HepG2 (cell line): ENCODE measurements around the gene ITPR1.

Source experiments
- CEBPB ChIP-seq: IDR thresholded peaks from 2 replicates; pipeline ENCODE4 v1.6.1; 2011; ENCODE audit warnings: low read depth, low read length, improper control_type of control experiment, borderline replicate concordance
- E2F1 ChIP-seq: sonication (generic); formaldehyde crosslinking; IDR thresholded peaks from 2 replicates; pipeline ENCODE4 v1.5.0; 2020; ENCODE audit warnings: missing genetic modification reagents
- FOXM1 ChIP-seq: sonication (generic); formaldehyde crosslinking; IDR thresholded peaks from 2 replicates; pipeline ENCODE4 v1.5.0; 2020; ENCODE audit warnings: missing genetic modification reagents
- JUND ChIP-seq: sonication (generic); formaldehyde crosslinking; IDR thresholded peaks from 2 replicates; pipeline ENCODE4 v1.8.0; 2022; ENCODE audit warnings: mild to moderate bottlenecking, missing genetic modification reagents
- NR2F1 ChIP-seq, 2 experiments: fragments of 450-650 bp in 1 of 2; formaldehyde crosslinking in 1 of 2; IDR thresholded peaks; 2 replicates each; pipeline versions ENCODE4 v1.5.0 to v1.6.1; 2016 to 2020; ENCODE audit warnings: mild to moderate bottlenecking in 1 of 2, missing compliant biosample characterization in 1 of 2, missing genetic modification reagents in 1 of 2, moderate library complexity in 1 of 2
- POLR2A ChIP-seq, 2 experiments: IDR thresholded peaks; 2 replicates each; pipeline ENCODE4 v1.6.1; 2011; ENCODE audit warnings: low read depth in 2 of 2, low read length in 2 of 2, mild to moderate bottlenecking in 1 of 2, moderate library complexity in 1 of 2; ENCODE audit not compliant: insufficient read depth in 1 of 2
- SETDB1 ChIP-seq: sonication (generic); formaldehyde crosslinking; IDR thresholded peaks from 2 replicates; pipeline ENCODE4 v1.5.1; 2020; ENCODE audit warnings: missing genetic modification reagents, mild to moderate bottlenecking, borderline replicate concordance
- SRSF9 ChIP-seq: fragments of 200-400 bp; formaldehyde crosslinking; IDR thresholded peaks from 2 replicates; pipeline ENCODE4 v1.6.1; 2018; ENCODE audit warnings: borderline replicate concordance, mild to moderate bottlenecking, low read depth, low read length; ENCODE audit not compliant: insufficient read depth, poor library complexity, severe bottlenecking
- USF2 ChIP-seq, 2 experiments: sonication (generic) in 1 of 2; formaldehyde crosslinking in 1 of 2; IDR thresholded peaks; 2 replicates each; pipeline versions ENCODE4 v1.5.1 to v1.6.1; 2011 to 2020; ENCODE audit warnings: borderline replicate concordance in 1 of 2, low read depth in 1 of 2, low read length in 1 of 2, mild to moderate bottlenecking in 1 of 2, missing genetic modification reagents in 1 of 2, moderate library complexity in 1 of 2
- ZBTB38 ChIP-seq: sonication (generic); formaldehyde crosslinking; IDR thresholded peaks from 2 replicates; pipeline ENCODE4 v1.5.1; 2020; ENCODE audit warnings: mild to moderate bottlenecking, missing genetic modification reagents
- ZNF121 ChIP-seq: sonication (generic); formaldehyde crosslinking; IDR thresholded peaks from 2 replicates; pipeline ENCODE4 v1.5.0; 2020; ENCODE audit warnings: mild to moderate bottlenecking, missing genetic modification reagents
- ZSCAN31 ChIP-seq: sonication (generic); formaldehyde crosslinking; IDR thresholded peaks from 2 replicates; pipeline ENCODE4 v1.5.0; 2020; ENCODE audit warnings: low read depth, mild to moderate bottlenecking, missing genetic modification reagents
- TF ChIP-seq, protein P1 (sequence below): sonication (generic); formaldehyde crosslinking; IDR thresholded peaks from 2 replicates; pipeline ENCODE4 v1.4.0; 2020; ENCODE audit warnings: missing genetic modification reagents

GRCh38 chr3:4827767-4828166 lies 334.6 kb downstream of the ITPR1 start:
- TF ChIP-seq JUND (CRISPR knock-in tag) (no peak), FOXM1 (CRISPR knock-in tag) (no peak), ZSCAN31 (CRISPR knock-in tag) (no peak), NR2F1 (CRISPR knock-in tag; IDR thresholded peaks at IDR 0.05) (no peak), ZBTB38 (no peak), USF2 (IDR thresholded peaks at IDR 0.05; ENCODE audit: low read depth, low read length) (no peak), USF2 (CRISPR knock-in tag; IDR thresholded peaks at IDR 0.05; ENCODE audit: borderline replicate concordance) (no peak), SETDB1 (no peak), E2F1 (CRISPR knock-in tag) (no peak), SRSF9 (no peak), POLR2A (IDR thresholded peaks at IDR 0.05; ENCODE audit: insufficient read depth in 1 of 2, low read depth in 2 of 2, low read length in 2 of 2) (no peak), CEBPB (no peak), ZNF121 (CRISPR knock-in tag) (no peak)
- TF ChIP-seq, protein P1, sequence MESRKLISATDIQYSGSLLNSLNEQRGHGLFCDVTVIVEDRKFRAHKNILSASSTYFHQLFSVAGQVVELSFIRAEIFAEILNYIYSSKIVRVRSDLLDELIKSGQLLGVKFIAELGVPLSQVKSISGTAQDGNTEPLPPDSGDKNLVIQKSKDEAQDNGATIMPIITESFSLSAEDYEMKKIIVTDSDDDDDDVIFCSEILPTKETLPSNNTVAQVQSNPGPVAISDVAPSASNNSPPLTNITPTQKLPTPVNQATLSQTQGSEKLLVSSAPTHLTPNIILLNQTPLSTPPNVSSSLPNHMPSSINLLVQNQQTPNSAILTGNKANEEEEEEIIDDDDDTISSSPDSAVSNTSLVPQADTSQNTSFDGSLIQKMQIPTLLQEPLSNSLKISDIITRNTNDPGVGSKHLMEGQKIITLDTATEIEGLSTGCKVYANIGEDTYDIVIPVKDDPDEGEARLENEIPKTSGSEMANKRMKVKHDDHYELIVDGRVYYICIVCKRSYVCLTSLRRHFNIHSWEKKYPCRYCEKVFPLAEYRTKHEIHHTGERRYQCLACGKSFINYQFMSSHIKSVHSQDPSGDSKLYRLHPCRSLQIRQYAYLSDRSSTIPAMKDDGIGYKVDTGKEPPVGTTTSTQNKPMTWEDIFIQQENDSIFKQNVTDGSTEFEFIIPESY (CRISPR knock-in tag) = no peak
